ENCODE results near the gene MOB4. TPM values are rescaled to one million over a fixed set of nuclear protein-coding genes. Genes with fewer than 3 reads are reported as not detected.

The MOB4 gene
- total and polyA plus RNA-seq, 10 of the 15 experiments (the other 5 are each of a cell fraction or from before 2014, with no cell fraction given) = 13.5 to 44.2 (median 32.4) TPM

- ChIA-PET CTCF (no interaction called here), POLR2A (no interaction called here), RAD21 (ENCODE audit: unreplicated experiment) (no interaction called here), SMC1A (ENCODE audit: uncharacterized antibody, unreplicated experiment) (no interaction called here)
- Histone ChIP-seq H3K79me2 (ENCODE audit: control insufficient read depth, insufficient read depth, low read length) (no peaks in the 10 kb centered on the region; the same call in 1 of the 2 replicates), H3K9ac (ENCODE audit: control insufficient read depth, insufficient read depth, low read length) (no peak overlapping the region), H3K4me3 (no peak overlapping the region), H4K20me1 (ENCODE audit: control insufficient read depth, insufficient read depth) (no peaks in the 10 kb centered on the region), H3K27me3 (replicated peaks in 1 of 2; ENCODE audit: control insufficient read depth in 2 of 2, insufficient read depth in 2 of 2, low read length in 1 of 2) (no peaks in the 10 kb centered on the region), H2AFZ (ENCODE audit: control insufficient read depth, low read depth, low read length) (no peak overlapping the region), H3K4me1 (ENCODE audit: control insufficient read depth, insufficient read depth, low read length) (no peaks in the 10 kb centered on the region), H3K27ac (ENCODE audit: control insufficient read depth, insufficient read depth) (no peak overlapping the region), H3K9me3 (replicated peaks; ENCODE audit: control insufficient read depth, insufficient read depth, low read length) (peaks cover 8% of the 10 kb centered on the region; the same call in 2 of the 3 replicates), H3K4me2 (ENCODE audit: control insufficient read depth, insufficient read depth) (no peak overlapping the region), H3K36me3 (ENCODE audit: control insufficient read depth in 2 of 2, insufficient read depth in 2 of 2, low read length in 1 of 2) (peaks cover 6 to 31% of the 10 kb centered on the region in 2 experiments)
- intact Hi-C loops (cut with micrococcal nuclease; ENCODE audit: unreplicated experiment) (no loop called here), in situ Hi-C loops (cut with MboI) (no loop called here)
- TF ChIP-seq SKIL (IDR thresholded peaks at IDR 0.05; ENCODE audit: low read depth, poor library complexity, severe bottlenecking) (no peak), LARP7 (IDR thresholded peaks at IDR 0.05) (no peak)
- WGBS (ENCODE audit: insufficient coverage, insufficient replicate concordance, low lambda C conversion rate, missing lambda C conversion rate) = 75% methylated on average over 2 of the region's 2 CpGs
- FAIRE-seq (no peak), DNase-seq (ENCODE audit: low read depth, low spot score) (no peak), ATAC-seq (no peak)
- BruUV-seq (replicated peaks) = no TSS peak
Observed at GRCh38 chr2:197486175-197486574, 29.7 kb upstream of the MOB4 start.

GRCh38 chr2:197487385-197487784, 28.5 kb upstream of the MOB4 start:
- ChIA-PET CTCF (no interaction called here), SMC1A (ENCODE audit: uncharacterized antibody, unreplicated experiment) (interaction anchor here (1.4 kb wide), 1 partner anchor 9 kb away, joined by 5 read pairs; no protein-coding TSS in a partner anchor), POLR2A (no interaction called here), RAD21 (ENCODE audit: unreplicated experiment) (no interaction called here)
- Histone ChIP-seq H4K20me1 (ENCODE audit: control insufficient read depth, insufficient read depth) (no peaks in the 10 kb centered on the region), H3K9ac (ENCODE audit: control insufficient read depth, insufficient read depth, low read length) (no peak overlapping the region), H2AFZ (ENCODE audit: control insufficient read depth, low read depth, low read length) (no peak overlapping the region), H3K4me1 (ENCODE audit: control insufficient read depth, insufficient read depth, low read length) (no peaks in the 10 kb centered on the region), H3K36me3 (ENCODE audit: control insufficient read depth in 2 of 2, insufficient read depth in 2 of 2, low read length in 1 of 2) (peaks cover 9 to 43% of the 10 kb centered on the region in 2 experiments), H3K9me3 (replicated peaks; ENCODE audit: control insufficient read depth, insufficient read depth, low read length) (peaks cover 8% of the 10 kb centered on the region; the same call in 2 of the 3 replicates), H3K4me2 (ENCODE audit: control insufficient read depth, insufficient read depth) (no peak overlapping the region), H3K4me3 (no peak overlapping the region), H3K27ac (ENCODE audit: control insufficient read depth, insufficient read depth) (no peak overlapping the region), H3K27me3 (replicated peaks in 1 of 2; ENCODE audit: control insufficient read depth in 2 of 2, insufficient read depth in 2 of 2, low read length in 1 of 2) (no peaks in the 10 kb centered on the region), H3K79me2 (ENCODE audit: control insufficient read depth, insufficient read depth, low read length) (peaks cover 9% of the 10 kb centered on the region)
- in situ Hi-C loops (cut with MboI) (no loop called here), intact Hi-C loops (cut with micrococcal nuclease; ENCODE audit: unreplicated experiment) (no loop called here)
- TF ChIP-seq FOS (IDR thresholded peaks at IDR 0.05; ENCODE audit: borderline replicate concordance, extremely low read depth, insufficient read length) (no peak), BCLAF1 (IDR thresholded peaks at IDR 0.05) (no peak), ZSCAN29 (IDR thresholded peaks at IDR 0.05) (no peak), SMARCA5 (IDR thresholded peaks at IDR 0.05) (no peak), ZZZ3 (IDR thresholded peaks at IDR 0.05; ENCODE audit: control insufficient read depth, insufficient read length, low read depth) (no peak), FOXK2 (IDR thresholded peaks at IDR 0.05) (no peak)
- BruUV-seq (replicated peaks) = no TSS peak
- ATAC-seq (no peak), DNase-seq (ENCODE audit: low read depth, low spot score) (no peak), FAIRE-seq (no peak)
- WGBS (ENCODE audit: insufficient coverage, insufficient replicate concordance, low lambda C conversion rate, missing lambda C conversion rate) = 100% methylated on average over 4 of the region's 4 CpGs
